H9 (cell line): ENCODE measurements around the gene GOLGA1. TPM values are rescaled to one million over a fixed set of nuclear protein-coding genes. Genes with fewer than 3 reads are reported as not detected.

Source experiments
- DNase-seq: peaks from one replicate; pipeline ENCODE4 v3.0.0-alpha.2; 2017
- H2AFZ ChIP-seq: one replicate; pipeline ENCODE4 v1.6.1; 2013; ENCODE audit warnings: mild to moderate bottlenecking, low read length, control low read depth, moderate library complexity
- H2AK5ac ChIP-seq: 2 replicates; pipeline ENCODE4 v1.6.1; 2013; ENCODE audit warnings: low read length, control low read depth, mixed read lengths; ENCODE audit not compliant: insufficient read length
- H2BK120ac ChIP-seq: one replicate; pipeline ENCODE4 v1.6.1; 2013; ENCODE audit warnings: low read depth, mild to moderate bottlenecking, low read length, control low read depth, inconsistent platforms; ENCODE audit not compliant: poor library complexity, severe bottlenecking
- H2BK12ac ChIP-seq: 2 replicates; pipeline ENCODE4 v1.6.1; 2013; ENCODE audit warnings: low read length, control low read depth, mixed read lengths, low read depth; ENCODE audit not compliant: insufficient read length
- H2BK15ac ChIP-seq: 2 replicates; pipeline ENCODE4 v1.6.1; 2013; ENCODE audit warnings: low read depth, low read length, control low read depth
- H2BK20ac ChIP-seq: one replicate; pipeline ENCODE4 v1.6.1; 2013; ENCODE audit warnings: low read depth, mild to moderate bottlenecking, low read length, control low read depth, inconsistent platforms; ENCODE audit not compliant: poor library complexity, severe bottlenecking
- H2BK5ac ChIP-seq: 2 replicates; pipeline ENCODE4 v1.6.1; 2013; ENCODE audit warnings: low read length, control low read depth, mixed read lengths; ENCODE audit not compliant: insufficient read length
- H3K14ac ChIP-seq: 2 replicates; pipeline ENCODE4 v1.6.1; 2013; ENCODE audit warnings: low read length, control low read depth; ENCODE audit not compliant: insufficient read depth
- H3K18ac ChIP-seq: 2 replicates; pipeline ENCODE4 v1.6.1; 2013; ENCODE audit warnings: low read depth, mild to moderate bottlenecking, mixed read lengths, low read length, control low read depth; ENCODE audit not compliant: insufficient read length
- H3K23ac ChIP-seq: 2 replicates; pipeline ENCODE4 v1.6.1; 2013; ENCODE audit warnings: low read length, control low read depth, mixed read lengths, low read depth; ENCODE audit not compliant: insufficient read length
- H3K23me2 ChIP-seq: 2 replicates; pipeline ENCODE4 v1.6.1; 2013; ENCODE audit warnings: low read depth, mild to moderate bottlenecking, mixed read lengths, low read length, control low read depth; ENCODE audit not compliant: insufficient read length, poor library complexity, severe bottlenecking
- H3K27ac ChIP-seq: 2 replicates; pipeline ENCODE4 v1.5.1; 2013; ENCODE audit warnings: low read length, control low read depth, mixed read lengths, low read depth; ENCODE audit not compliant: insufficient read length
- H3K27me3 ChIP-seq: 2 replicates; pipeline ENCODE4 v1.6.1; 2013; ENCODE audit warnings: low read length, control low read depth, inconsistent platforms; ENCODE audit not compliant: insufficient read depth
- H3K4ac ChIP-seq: 2 replicates; pipeline ENCODE4 v1.6.1; 2013; ENCODE audit warnings: low read depth, mild to moderate bottlenecking, control low read depth, inconsistent platforms, low read length, moderate library complexity
- H3K4me1 ChIP-seq: 2 replicates; pipeline ENCODE4 v1.6.1; 2013; ENCODE audit warnings: low read length, control low read depth, inconsistent platforms; ENCODE audit not compliant: insufficient read depth
- H3K4me2 ChIP-seq: 2 replicates; pipeline ENCODE4 v1.6.1; 2013; ENCODE audit warnings: low read length, control low read depth, mixed read lengths; ENCODE audit not compliant: insufficient read length, insufficient read depth
- H3K56ac ChIP-seq: 2 replicates; pipeline ENCODE4 v1.6.1; 2013; ENCODE audit warnings: low read depth, mild to moderate bottlenecking, mixed read lengths, low read length, control low read depth; ENCODE audit not compliant: insufficient read length
- H3K79me1 ChIP-seq: 2 replicates; pipeline ENCODE4 v1.6.1; 2013; ENCODE audit warnings: low read depth, mild to moderate bottlenecking, moderate library complexity, low read length, control low read depth, inconsistent platforms; ENCODE audit not compliant: insufficient read depth, poor library complexity, severe bottlenecking
- H3K79me2 ChIP-seq: 2 replicates; pipeline ENCODE4 v1.6.1; 2013; ENCODE audit warnings: low read length, control low read depth, inconsistent platforms; ENCODE audit not compliant: insufficient read depth
- H3K9ac ChIP-seq: 2 replicates; pipeline ENCODE4 v1.6.1; 2013; ENCODE audit warnings: low read length, control low read depth, mixed read lengths; ENCODE audit not compliant: insufficient read length; ENCODE audit errors: extremely low read depth
- H3K9me3 ChIP-seq: one replicate; pipeline ENCODE4 v1.6.1; 2013; ENCODE audit warnings: low read depth, low read length, inconsistent platforms; ENCODE audit not compliant: control insufficient read depth
- H3T11ph ChIP-seq: one replicate; pipeline ENCODE4 v1.6.1; 2013; ENCODE audit warnings: mild to moderate bottlenecking, low read length, control low read depth, inconsistent platforms
- H4K20me1 ChIP-seq: one replicate; pipeline ENCODE4 v1.6.1; 2013; ENCODE audit not compliant: control insufficient read depth, insufficient read length, insufficient read depth
- H4K5ac ChIP-seq: 2 replicates; pipeline ENCODE4 v1.6.1; 2013; ENCODE audit warnings: low read depth, mild to moderate bottlenecking, mixed read lengths, low read length, control low read depth; ENCODE audit not compliant: insufficient read length
- H4K8ac ChIP-seq: replicated peaks from 2 replicates; pipeline ENCODE4 v1.6.1; 2013; ENCODE audit warnings: low read length, control low read depth, mixed read lengths, low read depth; ENCODE audit not compliant: insufficient read length
- H4K91ac ChIP-seq: 2 replicates; pipeline ENCODE4 v1.6.1; 2013; ENCODE audit warnings: low read depth, mild to moderate bottlenecking, moderate library complexity, mixed read lengths, low read length, control low read depth; ENCODE audit not compliant: insufficient read length
- H3K27ac Mint-ChIP-seq, 3 experiments: 2 replicates in 2 of 3; 3 replicates in 1 of 3; pipeline ENCODE4 v1.8.0; 2020 to 2021; ENCODE audit warnings: mixed read lengths in 3 of 3, mild to moderate bottlenecking in 1 of 3, moderate library complexity in 1 of 3
- H3K27me3 Mint-ChIP-seq: 2 replicates; pipeline ENCODE4 v1.8.0; 2021; ENCODE audit warnings: low read depth, mild to moderate bottlenecking, moderate library complexity, mixed read lengths
- H3K36me3 Mint-ChIP-seq, 3 experiments: 2 replicates in 2 of 3; 3 replicates in 1 of 3; pipeline ENCODE4 v1.8.0; 2020 to 2021; ENCODE audit warnings: low read depth in 3 of 3, mixed read lengths in 3 of 3; ENCODE audit not compliant: insufficient read depth in 1 of 3
- H3K4me1 Mint-ChIP-seq, 2 experiments: 2 replicates each; pipeline ENCODE4 v1.8.0; 2020; ENCODE audit warnings: mixed read lengths in 2 of 2
- H3K4me3 Mint-ChIP-seq, 2 experiments: 2 replicates in 1 of 2; 3 replicates in 1 of 2; pipeline ENCODE4 v1.8.0; 2020 to 2021; ENCODE audit warnings: mild to moderate bottlenecking in 2 of 2, mixed read lengths in 2 of 2, moderate library complexity in 1 of 2
- H3K9me3 Mint-ChIP-seq, 2 experiments: 2 replicates in 1 of 2; 3 replicates in 1 of 2; pipeline ENCODE4 v1.8.0; 2020; ENCODE audit warnings: mild to moderate bottlenecking in 2 of 2, mixed read lengths in 2 of 2, moderate library complexity in 1 of 2
- CTCF ChIP-seq: fragments of 200-600 bp; sonication (generic); conservative IDR thresholded peaks from 3 replicates; pipeline ENCODE4 v1.8.0; 2021; ENCODE audit warnings: antibody characterized with exemption, mild to moderate bottlenecking
- WGBS: extraction: QIAGEN DNeasy Blood & Tissue Kit; methylation state at CpG from one replicate; pipeline ENCODE4 v1.1.7; 2013; ENCODE audit warnings: missing lambda C conversion rate, low lambda C conversion rate, mixed read lengths; ENCODE audit not compliant: insufficient read length; ENCODE audit errors: extremely low coverage; 5-methylcytosine and 5-hydroxymethylcytosine counted together
- total RNA-seq: library from RNA; stranded (reverse); gene quantifications from 2 replicates; pipeline ENCODE4 v1.2.1, GENCODE V29; 2021

GOLGA1 gene
- total RNA-seq, 1 experiment from 2014 or later, result 7.6 TPM

GRCh38 chr9:124914753-124915405, 26.0 kb downstream of the GOLGA1 start:
- H3K9ac ChIP-seq, result no peak overlapping the region
- H3K36me3 Mint-ChIP-seq, result peaks cover 0 to 20% (median 11%) of the 10 kb centered on the region in 3 experiments; a peak in 5 of 7 replicates

More at GRCh38 chr9:124914753-124915405, 26.0 kb downstream of the GOLGA1 start:
- Histone ChIP-seq H3K4me1 (no peaks in the 10 kb centered on the region), H4K91ac (no peak overlapping the region), H3K14ac (no peak overlapping the region), H3K56ac (no peak overlapping the region), H3K79me1 (no peaks in the 10 kb centered on the region), H2BK12ac (no peak overlapping the region), H4K20me1 (no peaks in the 10 kb centered on the region), H3K9me3 (no peaks in the 10 kb centered on the region), H3K4ac (no peak overlapping the region), H2BK5ac (no peak overlapping the region), H3K18ac (no peak overlapping the region), H2AK5ac (no peak overlapping the region), H4K5ac (no peak overlapping the region), H3T11ph (no peak overlapping the region), H2BK120ac (no peak overlapping the region), H4K8ac (no peak overlapping the region), H3K23me2 (no peaks in the 10 kb centered on the region), H3K23ac (no peak overlapping the region), H3K27ac (no peak overlapping the region), H2BK15ac (no peak overlapping the region), H2AFZ (no peak overlapping the region), H2BK20ac (no peak overlapping the region), H3K79me2 (no peaks in the 10 kb centered on the region), H3K27me3 (no peaks in the 10 kb centered on the region), H3K4me2 (no peak overlapping the region)
- DNase-seq, result no peak
- TF ChIP-seq CTCF, result no peak
- WGBS, result no CpG with 5 or more reads among the region's 5 CpGs
- no peak overlapping the region for H3K4me3 Mint-ChIP-seq
- no peaks in the 10 kb centered on the region for H3K9me3 Mint-ChIP-seq
- H3K4me1 Mint-ChIP-seq, result no peaks in the 10 kb centered on the region
- no peaks in the 10 kb centered on the region for H3K27me3 Mint-ChIP-seq
- H3K27ac Mint-ChIP-seq, result no peak overlapping the region
